GM10248 (cell line): ENCODE measurements around the gene NR4A2.

ENCODE experiments used
- CTCF ChIA-PET: fragments of 300-600 bp; sonication (Branson Sonifier 250); formaldehyde crosslinking; extraction: SDS; loops from one replicate; lab custom pipeline; 2021; ENCODE audit warnings: antibody characterized with exemption; lab: Yijun Ruan, JAX
- POLR2A ChIA-PET: fragments of 350-650 bp; sonication (Branson Sonifier 250); formaldehyde crosslinking; extraction: SDS; loops from one replicate; lab custom pipeline; 2020; ENCODE audit warnings: antibody characterized with exemption; lab: Yijun Ruan, JAX
- DNase-seq: peaks from one replicate; pipeline ENCODE4 v3.0.0; 2012; ENCODE audit errors: extremely low spot score
- CTCF ChIP-seq: IDR thresholded peaks from 2 replicates; pipeline ENCODE4 v1.5.1; 2012; ENCODE audit warnings: mild to moderate bottlenecking, low read depth; ENCODE audit errors: extremely low read depth, missing control alignments, control extremely low read depth

The NR4A2 gene

DNA sequence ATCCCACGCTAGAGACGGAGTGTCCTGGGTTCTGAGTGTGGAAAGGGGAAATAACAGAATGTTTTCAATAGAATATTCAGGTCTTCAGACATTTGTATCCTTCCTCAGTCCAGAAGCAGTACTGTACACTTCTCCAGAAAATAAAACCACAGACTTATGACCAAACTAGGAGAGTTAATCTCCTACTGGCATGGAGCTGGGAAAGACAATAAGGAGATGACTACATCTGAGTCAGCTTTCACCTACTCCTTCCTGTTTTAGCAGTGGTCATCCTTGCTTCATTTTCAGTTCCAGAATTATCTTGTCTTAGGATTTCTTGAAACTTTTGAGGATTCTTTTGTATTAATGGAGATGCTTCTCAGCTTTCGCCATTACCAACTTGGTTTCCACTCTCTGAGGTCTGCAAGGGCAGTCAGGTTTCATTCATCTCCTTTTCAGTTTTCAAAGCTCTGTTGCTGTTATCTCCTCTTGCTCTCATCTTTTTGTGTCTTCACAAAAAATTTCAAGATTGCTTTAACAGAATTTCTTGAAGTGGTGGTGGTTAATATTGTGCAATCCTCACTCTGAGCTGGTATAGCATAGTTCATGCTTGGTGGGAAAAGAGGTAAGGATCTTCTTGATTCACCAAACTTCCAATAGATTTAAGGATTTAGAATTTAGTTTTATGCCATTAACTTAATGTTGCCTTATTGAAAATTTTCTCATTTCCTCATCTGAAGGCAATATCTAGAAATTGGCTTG lies 23.7 kb upstream of the NR4A2 start:
- no peak for TF ChIP-seq CTCF
- no peak for DNase-seq
- ChIA-PET CTCF (interaction anchor here (1.2 to 1.6 kb wide), 3 partner anchors 8 to 26 kb away, joined by 3 to 6 read pairs (median 3); no protein-coding TSS in a partner anchor), POLR2A (no interaction called here)

GRCh38 chr2:156352911-156353310 lies 20.4 kb upstream of the NR4A2 start:
- no peak for TF ChIP-seq CTCF
- ChIA-PET CTCF (interaction anchor here (1.3 to 2.2 kb wide), 3 partner anchors 11 to 25 kb away, joined by 3 to 5 read pairs (median 3); no protein-coding TSS in a partner anchor), POLR2A (no interaction called here)
- no peak for DNase-seq

- no peak for DNase-seq
- no peak for TF ChIP-seq CTCF
- POLR2A ChIA-PET, result no interaction called here
- CTCF ChIA-PET, result interaction anchor here (1.3 to 2.2 kb wide), 2 partner anchors 16 to 42 kb away, joined by 3 to 5 read pairs; no protein-coding TSS in a partner anchor
These were observed 18.0 kb upstream of the NR4A2 start for GRCh38 chr2:156350374-156351142.

DNA sequence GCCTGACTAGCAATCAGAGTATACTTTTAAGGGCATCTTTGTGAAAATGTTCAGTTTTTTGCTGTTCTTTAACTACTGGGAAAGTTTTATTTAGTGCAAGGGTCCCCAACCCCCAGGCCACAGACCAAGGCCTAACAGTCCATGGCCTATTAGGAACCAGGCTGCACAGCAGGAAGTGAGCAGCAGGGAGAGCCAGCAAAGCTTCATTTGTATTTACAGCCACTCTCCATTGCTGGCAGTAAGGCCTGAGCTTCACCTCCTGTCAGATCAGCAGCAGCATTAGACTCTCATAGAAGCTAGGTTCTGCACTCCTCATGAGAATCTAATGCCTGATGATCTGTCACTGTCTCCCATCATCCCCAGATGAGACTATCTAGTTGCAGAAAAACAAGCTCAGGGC lies 17.1 kb upstream of the NR4A2 start:
- no peak for TF ChIP-seq CTCF
- DNase-seq, result no peak
- CTCF ChIA-PET, result interaction anchor here (1.3 kb wide), 1 partner anchor 43 kb away, joined by 3 read pairs; no protein-coding TSS in a partner anchor
- POLR2A ChIA-PET, result no interaction called here

DNA sequence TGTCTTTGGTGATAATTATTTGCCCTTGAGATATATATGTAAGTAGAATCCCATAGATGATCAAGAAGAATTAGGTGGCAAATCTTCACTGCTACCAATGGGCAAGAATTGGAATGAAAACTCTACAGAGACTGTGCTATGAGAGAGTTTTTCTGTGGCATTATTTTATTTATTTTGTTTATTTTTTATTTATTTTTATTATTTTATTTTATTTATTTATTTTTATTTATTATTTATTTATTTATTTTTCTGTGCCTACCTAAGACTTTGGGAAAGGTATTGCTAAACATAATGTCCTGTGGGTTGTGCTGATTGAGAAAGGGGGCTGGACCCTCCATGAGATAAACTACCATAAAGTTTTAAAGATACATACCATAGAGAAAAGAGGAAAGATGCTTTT lies 16.6 kb upstream of the NR4A2 start:
- ChIA-PET POLR2A (no interaction called here), CTCF (interaction anchor here (5.3 kb wide), 1 partner anchor 14 kb away, joined by 26 read pairs; no protein-coding TSS in a partner anchor)
- TF ChIP-seq CTCF, result no peak
- no peak for DNase-seq

DNA sequence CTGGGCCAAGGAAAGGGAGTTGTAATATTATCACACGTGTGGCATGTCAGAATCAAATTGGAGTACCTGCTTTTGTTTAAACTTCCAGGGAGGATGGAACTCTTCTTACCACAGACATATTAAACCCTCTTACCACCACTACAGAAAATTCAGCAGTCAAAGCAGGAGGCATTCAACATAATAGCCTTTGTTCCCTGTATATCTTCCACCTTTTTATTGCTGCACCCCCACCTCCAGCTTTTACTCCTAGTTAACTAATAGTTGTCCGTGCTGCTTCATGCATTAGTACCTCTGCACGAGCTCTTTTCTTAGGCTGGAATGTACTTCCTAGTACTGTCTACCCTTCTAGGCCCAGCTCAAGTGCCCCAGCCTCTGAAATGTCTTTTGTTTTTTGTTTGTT lies 14.9 kb upstream of the NR4A2 start:
- no peak for DNase-seq
- TF ChIP-seq CTCF, result no peak
- POLR2A ChIA-PET, result no interaction called here
- CTCF ChIA-PET, result interaction anchor here (0.9 to 5.3 kb wide), 7 partner anchors 10 to 231 kb away, joined by 3 to 26 read pairs (median 3); no protein-coding TSS in a partner anchor
